Testis (tissue), 2 donors: ENCODE results near the gene HYPK.
"Not testable (repeated sequence)": the region's sequence is repeated elsewhere in the genome, so short reads cannot be mapped to it uniquely, and the experiment has no call there.

Experiments
- CTCF ChIP-seq, 3 experiments: fragments of 450-650 bp in 2 of 3; fragments of 200-600 bp in 1 of 3; sonication (generic) in 1 of 3; IDR thresholded peaks; one replicate each; pipeline ENCODE4 v1.5.1; 2016 to 2019; ENCODE audit warnings: antibody characterized with exemption in 3 of 3, mild to moderate bottlenecking in 2 of 3, moderate library complexity in 1 of 3
- POLR2A ChIP-seq: fragments of 450-650 bp; IDR thresholded peaks from one replicate; pipeline ENCODE4 v1.6.1; 2017; ENCODE audit warnings: antibody characterized with exemption, mild to moderate bottlenecking, moderate library complexity

GRCh38 chr15:43825305-43825704 lies 24.9 kb downstream of the HYPK start:
- not testable (repeated sequence) for TF ChIP-seq POLR2A; CTCF (IDR thresholded peaks at IDR 0.05)
